ENCODE data around the gene AAK1.
"Not testable (repeated sequence)": the region's sequence is repeated elsewhere in the genome, so short reads cannot be mapped to it uniquely, and the experiment has no call there.

The AAK1 gene

GRCh38 chr2:69575371-69575770 is 68.2 kb downstream of the AAK1 start:
- DNase-seq (ENCODE audit: low read depth in 2 of 2), result not testable (repeated sequence)

GRCh38 chr2:69572641-69573040 is 70.9 kb downstream of the AAK1 start:
- no peak for DNase-seq (ENCODE audit: low read depth in 2 of 2)

DNA sequence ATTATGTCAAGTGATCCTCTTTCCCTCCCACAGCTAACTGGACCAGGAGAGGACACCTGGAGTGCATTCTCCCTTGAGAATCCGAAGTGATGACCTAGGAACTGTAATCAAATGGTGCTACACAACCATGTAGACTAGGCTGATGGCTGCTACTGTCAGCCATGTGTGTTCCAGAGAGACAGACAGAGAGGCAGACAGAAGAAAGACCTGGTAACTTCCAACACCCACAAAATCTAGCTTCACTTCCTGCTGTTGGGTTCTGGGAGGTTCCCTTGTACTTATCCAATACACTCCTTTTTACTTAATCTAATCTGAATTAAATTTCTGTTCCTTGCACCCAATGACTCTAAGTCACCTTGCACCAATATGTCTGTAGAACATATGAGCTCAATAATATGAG is 72.3 kb downstream of the AAK1 start:
- DNase-seq (ENCODE audit: low read depth in 2 of 2), result no peak

DNA sequence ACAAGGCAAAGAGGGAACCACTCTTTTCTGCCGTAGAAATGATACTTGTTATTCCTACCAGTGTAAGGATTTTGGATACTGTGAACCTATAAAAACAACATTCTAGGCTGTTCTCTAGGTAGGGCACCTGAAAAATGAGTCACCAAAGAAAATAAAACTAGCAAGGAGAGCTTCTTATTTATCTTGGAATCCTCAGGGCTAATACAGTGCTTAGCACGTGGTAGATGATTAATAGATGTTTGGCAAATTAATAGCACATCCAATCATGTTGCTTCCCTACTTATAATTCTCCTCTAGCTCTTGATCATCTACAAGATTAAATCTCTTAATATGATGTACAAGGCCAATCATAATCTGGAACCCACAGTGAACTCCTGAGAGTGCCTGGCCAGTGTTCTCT is 73.1 kb downstream of the AAK1 start:
- DNase-seq (ENCODE audit: low read depth in 2 of 2), result no peak

DNA sequence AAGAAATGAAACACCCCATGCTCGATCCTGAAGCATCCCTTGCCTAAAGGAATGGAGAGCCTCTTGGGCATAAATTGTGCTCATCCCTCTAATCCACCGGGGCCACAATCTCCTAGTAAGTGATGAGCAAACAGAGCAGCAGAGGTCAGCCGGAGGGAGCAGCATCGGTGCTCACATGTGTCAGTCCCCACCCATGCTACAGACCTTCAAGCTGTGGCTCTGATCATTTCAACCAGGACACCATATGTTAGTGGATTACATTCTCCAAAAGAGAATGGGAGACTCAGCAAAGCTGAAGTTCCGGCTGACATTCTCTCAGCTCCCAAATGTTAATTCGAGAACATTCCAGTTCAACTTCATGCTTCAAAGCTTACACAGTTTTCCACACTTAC is 75.6 kb downstream of the AAK1 start:
- DNase-seq (ENCODE audit: low read depth in 2 of 2), result no peak

GRCh38 chr2:69567157-69567908 is 76.2 kb downstream of the AAK1 start:
- no peak for DNase-seq (ENCODE audit: low read depth in 2 of 2)

GRCh38 chr2:69566669-69567068 is 76.9 kb downstream of the AAK1 start:
- no peak for DNase-seq (ENCODE audit: low read depth in 2 of 2)

GRCh38 chr2:69565431-69565839 is 78.1 kb downstream of the AAK1 start:
- DNase-seq (ENCODE audit: low read depth in 2 of 2), result peak; percentile 51 to 52

- no peak for DNase-seq (ENCODE audit: low read depth in 2 of 2)
These were observed 78.9 kb downstream of the AAK1 start for GRCh38 chr2:69564604-69565003.

- DNase-seq (ENCODE audit: low read depth in 2 of 2), result no peak
These were observed 80.5 kb downstream of the AAK1 start for GRCh38 chr2:69563021-69563420.

DNA sequence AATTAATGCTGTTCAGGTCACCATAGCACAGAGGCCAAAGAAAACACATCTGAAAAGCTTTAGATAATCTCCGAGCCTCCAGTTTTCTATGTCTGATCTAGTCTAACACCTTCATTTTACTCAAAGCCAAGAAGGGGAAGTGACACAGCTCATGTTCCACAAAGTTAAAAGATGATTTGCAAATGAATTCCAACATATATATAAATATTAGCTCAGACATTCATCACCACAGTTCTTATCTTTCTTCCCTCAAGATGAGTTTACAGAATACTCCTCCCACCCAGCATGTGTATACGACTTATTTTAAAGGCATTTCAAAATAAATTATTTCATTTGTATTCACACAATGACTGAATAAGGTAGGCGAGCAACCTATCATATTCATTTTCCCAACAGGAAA is 82.4 kb downstream of the AAK1 start:
- DNase-seq (ENCODE audit: low read depth in 2 of 2), result no peak

GRCh38 chr2:69560147-69560482 is 83.4 kb downstream of the AAK1 start:
- no peak for DNase-seq (ENCODE audit: low read depth in 2 of 2)

DNA sequence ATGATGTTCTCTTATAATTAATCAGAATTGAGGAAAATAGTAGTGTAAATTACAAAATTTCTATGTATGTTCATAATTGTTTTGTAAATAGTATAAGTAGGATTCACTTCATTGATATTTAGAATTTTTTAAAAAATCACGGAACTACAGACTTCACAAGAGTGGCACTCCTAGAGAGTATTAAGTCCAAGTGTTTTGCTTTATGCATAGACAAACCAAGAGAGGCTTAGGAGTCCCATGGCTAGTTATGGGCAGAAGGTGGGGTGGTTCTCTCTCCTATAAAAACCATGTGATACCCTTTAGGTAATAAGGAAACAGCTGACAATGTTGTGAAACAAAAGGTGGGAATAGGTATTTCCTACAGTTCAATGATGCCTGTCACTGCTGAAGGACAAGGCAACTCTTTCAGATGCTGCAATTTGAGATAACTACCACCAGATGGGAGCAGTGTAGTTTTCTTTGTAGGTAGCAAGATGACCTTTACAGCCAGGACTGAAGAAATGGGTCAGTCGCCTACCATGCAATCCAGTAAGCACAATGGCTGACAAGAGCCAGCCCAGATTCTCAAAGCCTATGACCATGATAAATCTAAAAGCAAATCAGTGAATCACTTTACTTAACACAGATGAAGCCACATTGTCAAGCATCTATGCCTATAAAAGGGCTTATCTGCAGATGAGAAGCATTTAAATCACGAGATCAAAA is 83.9 kb downstream of the AAK1 start:
- DNase-seq (ENCODE audit: low read depth in 2 of 2), result no peak

DNA sequence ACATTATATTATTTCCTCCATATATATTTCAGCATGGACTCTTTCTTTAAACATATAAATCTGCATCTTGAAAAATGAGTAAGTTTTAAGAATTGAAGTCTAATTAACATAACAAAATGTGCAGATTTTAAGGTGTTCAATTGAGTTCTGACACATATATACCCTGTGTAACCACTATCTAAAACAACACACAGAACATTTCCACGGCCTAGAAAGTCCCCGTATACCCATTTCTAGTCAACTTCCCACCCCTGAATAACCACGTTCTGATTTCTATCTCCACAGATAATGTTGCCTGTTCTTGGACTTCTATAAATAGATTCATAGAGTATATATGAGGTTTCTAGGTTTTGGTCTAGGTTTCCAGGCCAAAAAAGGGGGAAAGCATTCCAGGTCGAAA is 87.5 kb downstream of the AAK1 start:
- DNase-seq (ENCODE audit: low read depth in 2 of 2), result no peak

DNA sequence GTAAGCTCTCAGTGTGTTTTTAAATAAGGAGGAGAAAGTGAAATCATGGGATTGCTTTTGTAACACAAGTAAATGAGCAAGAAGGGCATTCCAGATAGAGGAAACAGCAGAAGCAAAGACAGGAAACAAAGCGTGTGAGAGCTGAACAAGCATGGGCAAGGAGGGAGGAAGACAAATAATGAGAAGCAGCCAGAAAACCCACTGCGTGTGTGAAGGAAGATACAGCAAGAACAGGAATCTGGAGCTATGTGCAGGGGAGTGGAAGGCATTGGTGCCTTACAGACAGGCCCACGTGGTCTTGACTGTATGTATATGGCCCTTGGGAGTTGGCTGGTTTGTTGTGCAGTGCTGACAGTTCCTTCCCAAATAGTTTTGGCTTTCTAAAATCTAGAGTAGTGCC is 88.6 kb downstream of the AAK1 start:
- no peak for DNase-seq (ENCODE audit: low read depth in 2 of 2)

- DNase-seq (ENCODE audit: low read depth in 2 of 2), result no peak
These were observed 89.0 kb downstream of the AAK1 start for GRCh38 chr2:69554568-69554967.

DNA sequence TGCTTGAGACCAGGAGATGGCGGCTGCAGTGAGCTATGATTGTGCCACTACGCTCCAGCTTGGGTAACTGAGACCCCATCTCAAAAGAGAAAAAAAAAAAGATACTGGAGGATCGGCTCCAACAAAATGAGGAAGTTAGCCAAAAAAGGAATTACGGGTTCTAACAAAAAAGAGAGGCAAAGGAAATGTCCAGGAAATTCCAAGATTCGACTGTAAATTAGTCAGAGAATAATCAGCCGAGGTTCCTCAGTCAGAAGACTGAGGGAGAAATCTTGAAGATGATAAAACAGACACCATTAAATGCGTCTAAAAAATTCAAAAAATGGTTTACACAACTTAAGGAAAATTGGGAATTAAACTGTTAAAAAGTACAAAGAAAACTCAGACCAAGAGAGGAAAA is 89.5 kb downstream of the AAK1 start:
- DNase-seq (ENCODE audit: low read depth in 2 of 2), result no peak

- DNase-seq (ENCODE audit: low read depth in 2 of 2), result not testable (repeated sequence)
These were observed 93.0 kb downstream of the AAK1 start for GRCh38 chr2:69550511-69550910.

DNA sequence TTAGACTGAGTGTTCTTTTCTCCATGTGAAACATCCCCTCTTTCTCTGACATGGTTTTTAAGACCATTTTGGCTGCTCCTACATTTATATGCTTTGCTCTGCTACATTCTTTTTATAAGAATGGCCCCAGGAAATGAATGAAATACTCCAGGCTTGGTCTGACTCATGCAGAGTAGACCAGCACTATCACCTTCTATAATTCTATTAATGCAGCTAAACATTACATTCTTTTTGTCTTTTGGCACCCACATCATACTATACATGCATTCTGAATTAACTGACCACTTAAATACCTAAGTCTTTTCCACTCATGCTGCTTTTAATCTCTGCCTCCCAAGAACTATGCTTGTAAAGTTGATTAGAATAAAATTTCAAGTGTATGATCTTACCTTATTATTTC is 94.1 kb downstream of the AAK1 start:
- no peak for DNase-seq (ENCODE audit: low read depth in 2 of 2)

DNA sequence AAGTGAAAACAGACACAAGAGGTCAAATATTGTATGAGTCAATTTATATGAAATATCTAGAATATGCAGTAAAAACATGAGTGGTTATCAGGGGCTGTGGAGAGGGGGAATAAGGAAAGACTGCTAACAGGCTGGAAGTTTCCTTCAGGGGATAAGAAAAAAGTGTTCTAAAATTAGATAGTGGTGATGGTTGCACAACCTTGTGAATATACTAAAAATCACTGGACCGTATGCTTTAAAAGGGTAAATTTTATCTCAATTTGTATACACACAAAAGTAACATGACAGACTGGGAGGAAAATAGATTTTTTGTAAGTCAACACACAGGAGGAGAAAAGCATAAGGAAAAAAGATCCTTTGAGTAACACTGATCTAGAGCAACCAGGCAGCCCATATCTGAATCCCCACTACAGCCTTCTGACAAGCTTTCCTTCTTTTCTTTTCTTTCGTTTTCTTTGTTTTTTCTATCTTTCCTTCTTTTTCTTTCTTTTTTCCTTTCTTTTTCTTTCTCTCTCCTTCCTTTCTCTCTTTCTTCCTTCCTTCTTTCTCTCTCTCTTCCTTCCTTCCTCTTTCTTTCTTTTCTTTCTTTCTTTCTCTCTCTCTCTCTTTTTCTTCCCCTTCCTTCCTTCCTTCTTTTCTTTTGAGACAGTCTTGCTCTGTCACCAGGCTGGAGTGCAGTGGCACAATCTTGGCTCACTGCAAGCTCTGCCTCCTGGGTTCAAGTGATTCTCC is 95.4 kb downstream of the AAK1 start:
- no peak for DNase-seq (ENCODE audit: low read depth in 2 of 2)

DNA sequence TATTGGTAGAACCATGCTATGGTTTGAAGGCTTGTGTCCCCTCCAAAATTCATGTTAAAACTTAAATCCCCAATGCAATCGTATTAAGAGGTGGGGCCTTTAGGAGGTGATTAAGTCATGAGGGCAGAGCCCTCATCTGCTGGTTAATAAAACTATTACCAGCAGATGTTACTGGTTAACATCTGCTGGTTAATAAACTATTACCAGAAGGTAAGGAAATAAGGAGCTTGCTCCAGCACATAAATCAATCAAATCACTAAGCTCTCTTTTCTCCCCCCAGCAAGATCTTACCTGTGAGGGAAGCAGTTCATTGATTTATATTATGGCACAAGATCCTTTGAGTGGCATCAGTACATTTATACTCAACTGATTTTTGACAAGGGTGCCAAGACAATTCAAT is 96.9 kb downstream of the AAK1 start:
- DNase-seq (ENCODE audit: low read depth in 2 of 2), result no peak

DNA sequence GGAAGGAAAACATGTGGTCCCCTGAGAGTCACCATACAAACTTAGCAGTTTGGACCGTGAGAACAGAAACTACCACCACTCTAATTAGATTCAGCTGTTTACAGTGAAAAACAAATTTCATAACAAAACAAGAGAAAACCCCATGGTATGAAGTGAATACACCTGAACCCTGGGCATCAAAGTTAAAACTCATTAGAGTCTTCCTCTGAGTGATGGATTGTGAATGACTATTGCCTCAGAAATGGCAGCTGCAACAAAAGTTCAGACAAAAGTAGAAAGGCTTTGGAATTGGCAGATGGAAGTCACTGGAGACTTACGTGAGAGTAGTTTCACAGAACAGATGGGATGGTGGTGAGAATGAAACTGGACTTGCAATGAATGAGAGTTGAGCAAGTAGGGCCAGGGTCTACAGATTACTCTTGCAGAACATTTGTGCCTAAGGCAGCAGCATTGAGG is 98.0 kb downstream of the AAK1 start:
- no peak for DNase-seq (ENCODE audit: low read depth in 2 of 2)

- no peak for DNase-seq (ENCODE audit: low read depth in 2 of 2)
These were observed 98.6 kb downstream of the AAK1 start for GRCh38 chr2:69544951-69545350.

All from stimulated activated CD8-positive, alpha-beta memory T cell treated with anti-CD3 and anti-CD28 coated beads, Interleukin-2, amount 100 ng/mL, for 1 hour (primary cell).